ENCODE data around the gene PNPLA2. TPM values are rescaled to one million over a fixed set of nuclear protein-coding genes. Genes with fewer than 3 reads are reported as not detected.

The PNPLA2 gene
- total RNA-seq, 4 donors from 2014 or later: 39.7 to 79.4 (median 58.9) TPM

DNA sequence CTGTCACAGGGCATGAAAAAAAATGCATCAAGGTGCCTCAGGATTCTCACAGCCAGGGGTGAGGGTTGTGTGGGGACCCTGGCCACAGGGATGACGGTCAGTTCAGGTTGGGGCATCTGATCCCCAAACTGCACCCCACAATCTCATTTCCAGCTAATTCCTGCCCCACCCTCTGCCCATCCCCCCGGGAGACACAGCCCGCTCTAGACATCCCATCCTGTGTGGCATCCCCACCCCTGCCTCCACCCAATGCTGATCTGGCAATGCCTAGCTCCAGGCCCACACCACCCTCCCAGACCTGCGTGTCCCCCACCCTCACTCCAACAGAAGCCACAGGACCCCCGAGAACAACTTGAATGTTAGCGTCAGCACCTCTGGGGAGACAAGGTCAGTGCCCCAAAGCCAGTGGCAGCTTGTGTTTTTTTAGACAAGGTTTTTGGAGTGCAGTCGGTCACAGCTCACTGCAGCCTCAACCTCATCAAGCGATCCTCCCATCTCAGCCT, 49.2 kb downstream of the PNPLA2 start:
- Histone ChIP-seq H3K4me3 (no peak overlapping the region), H3K27ac (no peak overlapping the region), H3K4me1 (no peaks in the 10 kb centered on the region), H3K27me3 (no peaks in the 10 kb centered on the region), H3K36me3 (peaks cover 0 to 74% of the 10 kb centered on the region in 2 donors), H3K9me3 (no peaks in the 10 kb centered on the region)
- 83 to 84% methylated on average over 1 to 4 of the region's 8 CpGs for WGBS, 2 donors (ENCODE audit: low coverage in 1 of 2)
- TF ChIP-seq POLR2A (IDR thresholded peaks at IDR 0.05): no peak
- TF ChIP-seq POLR2AphosphoS5 (IDR thresholded peaks at IDR 0.05): no peak
- no peak for TF ChIP-seq EP300 (IDR thresholded peaks at IDR 0.05)
- TF ChIP-seq, protein P1, sequence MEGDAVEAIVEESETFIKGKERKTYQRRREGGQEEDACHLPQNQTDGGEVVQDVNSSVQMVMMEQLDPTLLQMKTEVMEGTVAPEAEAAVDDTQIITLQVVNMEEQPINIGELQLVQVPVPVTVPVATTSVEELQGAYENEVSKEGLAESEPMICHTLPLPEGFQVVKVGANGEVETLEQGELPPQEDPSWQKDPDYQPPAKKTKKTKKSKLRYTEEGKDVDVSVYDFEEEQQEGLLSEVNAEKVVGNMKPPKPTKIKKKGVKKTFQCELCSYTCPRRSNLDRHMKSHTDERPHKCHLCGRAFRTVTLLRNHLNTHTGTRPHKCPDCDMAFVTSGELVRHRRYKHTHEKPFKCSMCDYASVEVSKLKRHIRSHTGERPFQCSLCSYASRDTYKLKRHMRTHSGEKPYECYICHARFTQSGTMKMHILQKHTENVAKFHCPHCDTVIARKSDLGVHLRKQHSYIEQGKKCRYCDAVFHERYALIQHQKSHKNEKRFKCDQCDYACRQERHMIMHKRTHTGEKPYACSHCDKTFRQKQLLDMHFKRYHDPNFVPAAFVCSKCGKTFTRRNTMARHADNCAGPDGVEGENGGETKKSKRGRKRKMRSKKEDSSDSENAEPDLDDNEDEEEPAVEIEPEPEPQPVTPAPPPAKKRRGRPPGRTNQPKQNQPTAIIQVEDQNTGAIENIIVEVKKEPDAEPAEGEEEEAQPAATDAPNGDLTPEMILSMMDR (IDR thresholded peaks at IDR 0.05): no peak
- ATAC-seq: no peak

- Histone ChIP-seq H3K27ac (no peak overlapping the region), H3K9me3 (no peaks in the 10 kb centered on the region), H3K27me3 (no peaks in the 10 kb centered on the region), H3K4me3 (no peak overlapping the region), H3K36me3 (peaks cover 0 to 69% of the 10 kb centered on the region in 2 donors), H3K4me1 (no peaks in the 10 kb centered on the region)
- no peak for ATAC-seq
- TF ChIP-seq EP300 (IDR thresholded peaks at IDR 0.05) (no peak), POLR2AphosphoS5 (IDR thresholded peaks at IDR 0.05) (no peak), POLR2A (IDR thresholded peaks at IDR 0.05) (no peak)
- TF ChIP-seq, protein P1 (IDR thresholded peaks at IDR 0.05): no peak
- 100% methylated on average over 1 of the region's 17 CpGs; no CpG with 5 or more reads in 1 of the 2 donors for WGBS, 2 donors (ENCODE audit: low coverage in 1 of 2)
Observed at GRCh38 chr11:868394-868793, 49.7 kb downstream of the PNPLA2 start.

- H3K27ac ChIP-seq: no peak overlapping the region
- peaks cover 0 to 65% of the 10 kb centered on the region in 2 donors for H3K36me3 ChIP-seq
- H3K4me3 ChIP-seq: no peak overlapping the region
- no peaks in the 10 kb centered on the region for H3K9me3 ChIP-seq
- no peaks in the 10 kb centered on the region for H3K4me1 ChIP-seq
- TF ChIP-seq POLR2A (IDR thresholded peaks at IDR 0.05) (no peak), POLR2AphosphoS5 (IDR thresholded peaks at IDR 0.05) (no peak), EP300 (IDR thresholded peaks at IDR 0.05) (no peak)
- TF ChIP-seq, protein P1 (IDR thresholded peaks at IDR 0.05): no peak
- no peak for ATAC-seq
- no CpG with 5 or more reads among the region's 12 CpGs for WGBS, 2 donors (ENCODE audit: low coverage in 1 of 2)
- no peaks in the 10 kb centered on the region for H3K27me3 ChIP-seq
Observed at GRCh38 chr11:868802-869201, 50.1 kb downstream of the PNPLA2 start.

GRCh38 chr11:869399-870126, 50.8 kb downstream of the PNPLA2 start:
- H3K36me3 ChIP-seq: peaks cover 0 to 60% of the 10 kb centered on the region in 2 donors

More at GRCh38 chr11:869399-870126, 50.8 kb downstream of the PNPLA2 start:
- no peaks in the 10 kb centered on the region for H3K4me1 ChIP-seq
- H3K9me3 ChIP-seq: no peaks in the 10 kb centered on the region
- H3K27ac ChIP-seq: no peak overlapping the region
- TF ChIP-seq POLR2A (IDR thresholded peaks at IDR 0.05) (no peak), POLR2AphosphoS5 (IDR thresholded peaks at IDR 0.05) (no peak), EP300 (IDR thresholded peaks at IDR 0.05) (no peak)
- TF ChIP-seq, protein P1 (IDR thresholded peaks at IDR 0.05): no peak
- ATAC-seq: no peak
- H3K4me3 ChIP-seq: no peak overlapping the region
- WGBS, 2 donors (ENCODE audit: low coverage in 1 of 2): no CpG with 5 or more reads among the region's 25 CpGs
- H3K27me3 ChIP-seq: no peaks in the 10 kb centered on the region

Data from gastroesophageal sphincter (tissue), 4 donors.